ENCODE data around the gene CCN5. TPM values are rescaled to one million over a fixed set of nuclear protein-coding genes. Genes with fewer than 3 reads are reported as not detected.

The CCN5 gene
- total RNA-seq, 2 donors from 2014 or later: 85.1 to 118 TPM

GRCh38 chr20:44733341-44734069, 18.3 kb downstream of the CCN5 start:
- Histone ChIP-seq H3K27ac (peak overlapping the region in 1 of 2 donors; percentile 34), H3K4me1 (peaks cover 0 to 32% of the 10 kb centered on the region in 2 donors), H3K9me3 (no peaks in the 10 kb centered on the region), H3K27me3 (no peaks in the 10 kb centered on the region), H3K36me3 (no peaks in the 10 kb centered on the region), H3K4me3 (no peak overlapping the region)
- peak; percentile 66 to 97 for TF ChIP-seq CTCF (IDR thresholded peaks at IDR 0.05)
- peak; percentile 77 for DNase-seq (ENCODE audit: low spot score)

GRCh38 chr20:44734938-44735337, 19.8 kb downstream of the CCN5 start:
- no peak for DNase-seq (ENCODE audit: low spot score)
- H3K9me3 ChIP-seq: no peaks in the 10 kb centered on the region
- TF ChIP-seq CTCF (IDR thresholded peaks at IDR 0.05): no peak
- H3K27ac ChIP-seq: no peak overlapping the region
- peaks cover 0 to 18% of the 10 kb centered on the region in 2 donors for H3K4me1 ChIP-seq
- no peaks in the 10 kb centered on the region for H3K36me3 ChIP-seq
- no peak overlapping the region for H3K4me3 ChIP-seq
- no peaks in the 10 kb centered on the region for H3K27me3 ChIP-seq

GRCh38 chr20:44735816-44736169, 20.6 kb downstream of the CCN5 start:
- H3K27me3 ChIP-seq: no peaks in the 10 kb centered on the region
- no peak for TF ChIP-seq CTCF (IDR thresholded peaks at IDR 0.05)
- no peaks in the 10 kb centered on the region for H3K9me3 ChIP-seq
- DNase-seq (ENCODE audit: low spot score): no peak
- no peak overlapping the region for H3K4me3 ChIP-seq
- H3K36me3 ChIP-seq: no peaks in the 10 kb centered on the region
- no peak overlapping the region for H3K27ac ChIP-seq
- H3K4me1 ChIP-seq: peaks cover 0 to 17% of the 10 kb centered on the region in 2 donors

- Histone ChIP-seq H3K4me1 (peaks cover 0 to 16% of the 10 kb centered on the region in 2 donors), H3K9me3 (no peaks in the 10 kb centered on the region), H3K27me3 (no peaks in the 10 kb centered on the region), H3K27ac (no peak overlapping the region), H3K36me3 (no peaks in the 10 kb centered on the region), H3K4me3 (no peak overlapping the region)
- TF ChIP-seq CTCF (IDR thresholded peaks at IDR 0.05): peak in 1 of 2 donors; percentile 22
- DNase-seq (ENCODE audit: low spot score): peak; percentile 86
Measured at GRCh38 chr20:44736170-44737021, 21.2 kb downstream of the CCN5 start.

- DNase-seq (ENCODE audit: low spot score): no peak
- Histone ChIP-seq H3K4me3 (no peak overlapping the region), H3K4me1 (peaks cover 0 to 9% of the 10 kb centered on the region in 2 donors), H3K27me3 (no peaks in the 10 kb centered on the region), H3K9me3 (no peaks in the 10 kb centered on the region), H3K27ac (no peak overlapping the region), H3K36me3 (no peaks in the 10 kb centered on the region)
- TF ChIP-seq CTCF (IDR thresholded peaks at IDR 0.05): no peak
Measured at GRCh38 chr20:44737116-44737515, 21.9 kb downstream of the CCN5 start.

All from right atrium auricular region (tissue), 2 donors.